GM19452 (cell line): ENCODE data around the gene SLC26A4.

ENCODE experiments used
- ATAC-seq: cut with Tn5 transposase; IDR thresholded peaks from one replicate; pipeline ENCODE4 v1.9.1; 2021; ENCODE audit not compliant: unreplicated experiment

The SLC26A4 gene

DNA sequence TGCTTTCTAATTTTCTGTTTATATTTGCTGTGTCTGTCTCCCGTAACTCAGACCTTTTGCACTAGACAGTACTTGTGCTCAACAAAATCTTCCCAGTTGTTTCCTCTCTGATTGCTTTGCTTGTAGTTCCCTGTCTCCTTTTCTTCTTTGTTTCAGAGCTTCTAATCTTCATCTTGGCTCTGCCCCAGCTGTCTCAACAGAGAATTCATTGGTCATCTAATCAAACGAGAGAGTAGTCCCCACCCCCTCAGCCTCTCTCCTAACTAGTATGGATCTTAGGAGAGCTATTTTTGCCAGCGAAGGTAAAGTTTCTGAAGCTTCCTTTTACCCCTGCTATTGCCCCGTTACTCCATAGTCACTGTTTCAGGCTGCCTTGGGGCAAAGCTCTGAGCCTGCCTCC lies 32.8 kb downstream of the SLC26A4 start:
- no peak for ATAC-seq

- ATAC-seq: no peak
Observed at GRCh38 chr7:107694386-107694785, 33.8 kb downstream of the SLC26A4 start.

DNA sequence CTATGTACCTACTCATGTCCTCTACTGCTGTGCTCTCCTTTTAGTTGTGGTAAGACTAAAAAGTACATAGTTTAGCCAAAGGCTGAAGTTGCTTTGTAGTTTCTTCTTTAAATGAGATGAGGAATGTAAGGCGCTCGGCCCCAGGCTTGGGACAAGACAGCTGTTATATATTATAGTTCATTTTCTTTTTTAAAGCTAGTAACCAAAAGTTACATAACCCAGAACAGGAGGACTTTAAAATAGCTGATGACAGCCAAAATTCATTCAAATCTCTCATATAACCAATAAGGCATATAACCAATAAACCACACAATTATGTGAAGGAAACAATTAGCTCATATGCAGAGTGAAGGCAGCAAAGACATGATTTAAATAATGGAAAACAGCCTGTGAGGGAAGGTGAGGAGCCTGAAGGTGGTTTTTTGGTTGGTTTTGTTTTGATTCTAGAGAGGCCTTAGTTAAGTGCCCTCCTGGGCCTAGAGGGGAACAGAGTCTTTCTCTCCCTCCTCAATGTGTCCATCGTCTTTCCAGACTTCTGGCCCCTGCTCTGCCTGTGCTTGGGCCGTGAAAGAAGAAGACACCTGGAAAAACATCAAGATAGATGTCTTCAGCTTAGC lies 35.8 kb downstream of the SLC26A4 start:
- ATAC-seq: no peak

- no peak for ATAC-seq
Observed at GRCh38 chr7:107697321-107698049, 36.9 kb downstream of the SLC26A4 start.

GRCh38 chr7:107700570-107700969 lies 39.9 kb downstream of the SLC26A4 start:
- ATAC-seq: no peak

- ATAC-seq: no peak
Observed at GRCh38 chr7:107701191-107701590, 40.6 kb downstream of the SLC26A4 start.

DNA sequence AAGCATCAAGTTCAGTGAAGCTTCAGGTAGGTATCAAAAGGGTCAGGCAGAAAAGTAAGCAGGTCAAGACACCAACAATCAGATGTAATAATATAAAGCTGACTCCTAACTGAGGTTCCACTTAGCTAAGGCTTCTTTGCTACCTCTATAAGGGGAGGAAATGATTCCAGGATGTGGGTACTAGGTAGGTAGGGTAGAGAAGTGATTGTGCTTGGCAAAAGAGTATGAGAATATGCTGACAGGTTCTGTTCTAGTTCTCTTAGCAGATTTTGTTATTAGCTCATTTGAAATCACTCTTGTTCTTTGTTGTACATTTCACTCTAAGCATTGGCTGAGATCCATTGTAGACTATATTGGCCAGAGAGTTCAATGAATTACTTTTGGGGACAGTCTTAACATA lies 42.6 kb downstream of the SLC26A4 start:
- ATAC-seq: no peak

DNA sequence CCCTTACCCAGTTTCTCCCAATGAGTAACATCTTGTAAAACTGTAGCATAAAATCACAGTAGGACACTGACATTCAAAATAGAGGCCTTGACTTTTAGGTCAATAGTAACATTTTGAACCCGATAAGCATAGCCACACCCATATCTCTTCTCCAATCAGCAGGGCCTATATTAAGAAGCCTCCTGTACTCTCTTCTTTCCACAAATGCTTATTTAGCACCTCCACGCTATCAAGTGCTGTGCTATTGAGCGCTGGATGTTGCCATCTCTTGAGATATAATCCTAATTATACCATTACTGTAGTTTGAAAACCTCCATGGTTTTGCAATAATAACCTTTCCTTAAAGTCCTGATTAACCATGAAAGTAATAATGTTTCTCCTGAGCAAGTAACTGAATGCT lies 43.2 kb downstream of the SLC26A4 start:
- ATAC-seq: no peak

DNA sequence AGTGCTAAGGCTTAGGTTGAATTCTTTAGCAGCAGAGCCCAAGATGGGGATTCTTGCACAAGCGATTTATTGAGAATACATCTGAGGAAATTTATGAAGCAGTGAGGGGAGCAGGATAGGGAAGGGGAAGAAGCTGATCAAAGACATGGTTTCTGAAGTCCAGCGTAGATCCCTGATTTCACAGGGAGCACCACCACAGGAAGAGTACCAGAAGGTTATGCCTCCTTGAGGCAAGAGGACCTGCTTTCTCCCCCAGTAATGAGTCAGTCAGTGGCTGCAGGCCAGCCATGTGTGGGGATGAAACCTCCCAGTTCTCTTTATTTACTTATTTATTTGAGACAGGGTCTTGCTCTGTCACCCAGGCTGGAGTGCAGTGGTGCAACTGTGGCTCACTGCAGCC lies 48.3 kb downstream of the SLC26A4 start:
- no peak for ATAC-seq

DNA sequence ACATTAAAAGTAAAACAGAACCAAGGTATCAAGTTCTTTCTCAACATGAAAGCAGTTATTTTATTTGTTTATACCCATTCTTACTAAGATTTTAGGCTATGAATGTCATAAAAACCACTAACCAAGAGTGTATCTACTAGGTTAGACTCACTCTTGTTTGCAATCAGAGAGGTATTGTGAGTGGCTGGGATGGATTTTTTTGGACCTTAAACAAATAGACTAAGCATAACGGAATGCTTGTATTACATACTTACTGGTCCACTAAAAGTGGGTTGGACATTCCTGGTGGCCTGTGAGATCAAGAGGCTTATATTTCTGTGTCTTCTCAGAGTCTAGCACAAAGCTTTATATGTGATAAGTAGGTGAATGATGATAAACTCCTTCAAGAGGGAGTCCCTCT lies 50.7 kb downstream of the SLC26A4 start:
- ATAC-seq: no peak

- no peak for ATAC-seq
Observed at GRCh38 chr7:107712025-107712424, 51.4 kb downstream of the SLC26A4 start.

DNA sequence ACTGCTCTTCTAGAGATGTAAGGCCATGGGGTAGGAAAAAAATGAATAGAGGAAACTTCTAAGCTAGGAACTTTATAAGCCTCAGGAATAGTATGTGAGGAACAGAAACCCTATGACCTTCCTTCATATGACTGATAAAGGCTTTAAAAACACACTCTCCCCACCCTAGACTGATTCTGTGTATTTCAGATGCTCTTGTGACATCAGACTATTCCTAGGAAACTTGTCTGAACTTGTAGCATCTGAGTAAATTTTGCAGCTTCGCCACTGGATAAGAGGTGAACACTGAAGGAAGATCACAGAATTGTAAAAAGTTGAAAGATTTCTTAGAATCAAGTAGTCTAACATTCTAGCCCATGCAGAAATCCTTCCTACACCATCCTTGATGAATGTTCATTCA lies 52.3 kb downstream of the SLC26A4 start:
- no peak for ATAC-seq

DNA sequence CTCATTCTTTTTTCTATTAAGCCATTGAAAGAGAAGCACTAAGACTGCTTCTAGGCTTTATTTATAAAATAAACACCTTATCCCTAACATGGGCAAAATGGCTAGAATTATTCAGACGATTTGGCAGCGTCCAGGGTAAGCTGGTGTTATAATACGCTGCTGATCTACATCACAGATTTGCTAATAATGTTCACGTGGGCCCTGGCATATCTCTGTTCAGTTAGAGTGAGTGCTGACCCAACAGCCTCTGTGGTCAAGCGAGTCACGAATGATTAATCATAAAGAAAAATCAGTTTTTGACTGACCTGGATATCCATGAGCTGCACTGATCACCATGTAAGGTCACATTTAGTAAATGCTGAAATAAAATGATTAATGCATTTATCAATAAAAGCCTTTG lies 54.9 kb downstream of the SLC26A4 start:
- no peak for ATAC-seq

DNA sequence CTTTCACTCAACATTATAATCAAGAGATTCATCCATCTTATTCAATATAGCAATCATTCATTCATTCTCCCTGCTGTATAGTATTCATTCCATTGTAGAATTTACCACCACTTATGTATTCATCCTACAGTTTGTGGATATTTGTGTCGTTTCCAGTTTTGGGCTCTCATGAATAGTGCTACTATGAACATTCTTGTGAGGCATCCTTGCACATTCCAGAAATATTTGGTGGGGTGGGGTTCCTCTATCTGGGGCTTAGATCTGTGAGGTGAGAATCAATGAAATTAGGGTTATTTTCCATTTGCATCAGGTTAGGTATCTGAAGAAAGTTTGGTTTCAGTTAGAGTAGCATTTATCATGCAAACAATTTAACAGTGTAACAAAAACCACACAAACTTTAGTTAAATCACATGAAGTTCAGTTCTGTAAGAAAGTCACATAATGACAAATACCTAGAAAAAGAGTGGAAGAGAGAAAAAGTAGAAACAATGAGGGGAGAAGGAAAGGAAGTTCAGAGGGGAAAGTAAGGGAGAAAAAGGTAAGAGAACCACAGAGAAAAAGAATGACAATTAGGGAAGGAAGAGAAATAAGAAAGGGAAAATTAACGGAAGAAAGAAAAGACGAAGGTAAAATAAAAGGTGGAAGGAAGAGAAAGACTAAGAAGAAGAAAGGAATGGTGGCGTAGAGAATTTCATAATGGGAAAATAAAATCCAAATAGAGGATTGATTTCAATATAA lies 58.0 kb downstream of the SLC26A4 start:
- ATAC-seq: no peak

- ATAC-seq: no peak
Observed at GRCh38 chr7:107721286-107721685, 60.7 kb downstream of the SLC26A4 start.

- ATAC-seq: no peak
Observed at GRCh38 chr7:107723255-107723654, 62.6 kb downstream of the SLC26A4 start.

- no peak for ATAC-seq
Observed at GRCh38 chr7:107725138-107725740, 64.6 kb downstream of the SLC26A4 start.

DNA sequence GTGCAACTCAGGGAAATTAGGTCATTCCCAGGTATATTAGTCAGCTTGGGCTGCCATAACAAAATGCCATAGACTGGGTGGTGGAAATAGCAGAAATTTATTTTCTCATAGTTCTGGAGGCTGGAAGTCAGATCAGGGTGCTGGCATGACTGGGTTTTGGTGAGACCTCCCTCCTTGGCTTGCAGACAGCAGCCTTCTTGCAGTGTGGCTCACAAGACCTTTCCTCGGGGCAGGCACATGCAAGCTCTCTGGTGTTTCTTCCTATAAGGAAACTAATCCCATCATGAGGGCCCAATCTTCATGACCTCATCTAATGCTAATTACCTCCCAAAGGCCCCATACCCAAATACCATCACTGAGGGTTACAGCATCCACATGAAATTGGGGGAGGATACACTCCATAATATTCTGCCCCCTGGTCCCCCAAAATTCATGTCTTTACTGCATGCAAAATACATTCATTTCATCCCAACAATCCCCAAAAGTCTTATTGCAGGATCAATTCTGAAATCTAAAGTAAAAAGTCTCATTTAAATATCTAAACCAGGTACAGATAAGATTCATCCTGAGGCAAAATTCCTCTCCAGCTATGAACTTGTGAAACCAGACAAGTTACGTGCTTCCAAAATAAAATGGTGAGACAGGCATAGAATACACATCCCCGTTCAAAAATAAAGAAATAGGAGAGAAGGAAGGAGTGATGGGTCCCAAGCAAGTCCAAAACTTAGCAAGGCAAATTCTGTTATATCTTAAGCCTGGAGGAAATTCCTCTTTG lies 65.9 kb downstream of the SLC26A4 start:
- no peak for ATAC-seq

GRCh38 chr7:107728276-107728675 lies 67.6 kb downstream of the SLC26A4 start:
- no peak for ATAC-seq

DNA sequence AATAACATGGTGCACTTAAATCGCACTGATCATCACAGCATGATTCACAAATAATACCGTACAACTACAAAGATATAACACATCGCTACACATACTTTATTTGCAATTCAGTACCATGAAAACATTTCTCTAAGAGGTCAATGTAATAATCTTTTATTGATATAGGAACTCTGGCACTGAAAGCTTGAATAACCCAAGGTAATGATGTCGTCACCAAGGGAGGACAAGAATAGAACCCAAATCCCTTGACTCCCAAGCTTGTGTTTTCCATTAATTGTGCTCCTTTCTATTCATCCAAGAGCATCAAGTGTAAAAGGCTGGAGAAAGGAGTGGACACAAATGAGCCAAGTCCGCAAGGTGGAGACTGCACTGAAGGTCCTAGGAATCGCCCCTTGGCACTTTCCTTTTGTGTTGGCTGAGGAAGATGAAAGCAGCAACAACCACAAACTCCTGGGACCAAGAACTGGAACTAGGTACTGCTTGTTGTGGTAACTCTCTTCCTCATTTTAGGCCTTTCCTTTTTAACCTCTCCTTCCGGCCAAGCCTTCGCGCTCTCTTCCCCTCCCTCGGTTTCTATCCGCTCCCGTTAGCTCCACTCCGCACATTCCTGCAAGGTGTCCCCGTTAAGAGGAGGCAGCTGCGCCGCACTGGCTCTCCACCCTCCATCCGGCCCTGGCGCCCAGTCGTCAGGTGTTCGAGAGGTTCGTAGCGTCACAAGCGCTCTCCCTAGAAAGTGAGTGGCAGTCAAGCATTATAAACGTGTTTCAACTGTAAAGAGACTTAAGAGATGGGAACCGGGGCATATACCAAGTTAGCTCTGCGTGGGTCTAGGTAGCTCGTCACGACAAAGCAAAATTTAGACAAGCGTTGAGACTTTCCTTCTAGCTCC lies 82.3 kb downstream of the SLC26A4 start:
- peak; percentile 39 for ATAC-seq
